IPS-15b (cell line): Measurements from ENCODE around the gene NID1.

Source experiments
- H3K27me3 ChIP-seq: one replicate; pipeline ENCODE4 v1.6.1; 2013; ENCODE audit warnings: low read length; ENCODE audit not compliant: control insufficient read depth, insufficient read depth
- H3K36me3 ChIP-seq: one replicate; pipeline ENCODE4 v1.6.1; 2013; ENCODE audit warnings: low read length; ENCODE audit not compliant: control insufficient read depth, insufficient read depth
- H3K4me1 ChIP-seq: one replicate; pipeline ENCODE4 v1.6.1; 2013; ENCODE audit warnings: mild to moderate bottlenecking, low read length; ENCODE audit not compliant: control insufficient read depth, insufficient read depth
- H3K4me3 ChIP-seq: one replicate; pipeline ENCODE4 v1.5.1; 2013; ENCODE audit warnings: low read depth, low read length
- H3K9ac ChIP-seq: one replicate; pipeline ENCODE4 v1.6.1; 2013; ENCODE audit warnings: low read depth, mild to moderate bottlenecking, low read length
- H3K9me3 ChIP-seq: one replicate; pipeline ENCODE4 v1.6.1; 2013; ENCODE audit warnings: mild to moderate bottlenecking, low read length; ENCODE audit not compliant: control insufficient read depth, insufficient read depth

NID1 gene

DNA sequence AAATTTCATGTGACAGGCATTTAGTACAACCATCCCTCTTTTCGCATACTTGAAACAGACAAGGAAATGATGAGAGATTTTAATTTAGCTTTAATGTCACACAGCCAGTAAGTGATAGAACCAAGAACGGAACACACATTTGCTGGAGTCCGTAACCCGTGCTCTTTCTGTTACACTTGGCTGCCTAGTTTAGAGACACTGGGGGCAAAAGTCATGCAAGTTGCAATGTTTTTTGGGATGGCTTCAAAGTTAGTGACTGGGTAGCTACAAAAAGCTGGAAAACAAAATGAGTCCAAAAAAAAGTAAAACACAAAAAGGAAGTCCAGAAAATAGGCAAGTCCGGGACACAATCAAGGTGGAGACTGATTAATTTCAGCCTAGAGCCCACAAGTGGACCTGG, 5.9 kb downstream of the NID1 start:
- no peaks in the 10 kb centered on the region for H3K9me3 ChIP-seq
- H3K4me1 ChIP-seq, result no peaks in the 10 kb centered on the region
- no peak overlapping the region for H3K4me3 ChIP-seq
- H3K36me3 ChIP-seq, result no peaks in the 10 kb centered on the region
- H3K9ac ChIP-seq, result no peak overlapping the region
- H3K27me3 ChIP-seq, result peaks cover 7% of the 10 kb centered on the region

DNA sequence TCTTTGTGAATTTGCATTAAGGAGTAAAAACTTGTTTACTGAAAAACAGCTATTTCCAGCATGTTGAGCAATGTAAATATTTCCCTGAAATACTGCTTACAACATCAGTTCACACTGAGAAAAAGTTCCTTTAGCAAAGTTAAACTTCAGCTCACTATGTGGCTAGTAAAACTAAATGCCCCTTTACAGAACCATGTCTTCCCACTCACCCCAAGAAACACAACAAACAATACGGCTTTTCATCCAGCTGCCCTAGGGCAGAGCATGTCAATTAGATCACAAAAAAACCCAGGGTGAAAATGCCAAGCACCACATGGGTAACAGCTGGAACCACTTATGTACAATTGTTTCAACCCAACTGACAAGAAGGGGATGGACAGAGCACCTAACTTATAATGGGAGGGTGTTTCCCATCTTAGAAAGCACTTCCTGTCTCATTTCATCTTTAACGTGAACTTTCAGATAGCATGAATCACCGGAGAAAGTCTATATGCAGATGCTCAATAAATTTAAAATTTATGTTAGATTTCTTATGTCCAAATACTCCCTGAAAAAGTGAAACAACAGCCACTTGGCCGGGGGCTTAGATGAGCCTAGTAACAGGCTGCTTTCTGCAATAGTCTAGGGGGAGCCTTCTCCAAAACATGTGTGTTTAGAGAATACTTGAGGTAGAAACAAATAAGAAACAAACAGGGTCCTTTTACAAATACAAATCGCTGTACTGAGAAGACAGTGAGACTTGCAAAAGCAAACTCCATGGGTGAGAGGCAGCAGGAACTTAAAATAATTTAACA, 6.6 kb downstream of the NID1 start:
- Histone ChIP-seq H3K9ac (no peak overlapping the region), H3K4me3 (no peak overlapping the region), H3K27me3 (peaks cover under 1% of the 10 kb centered on the region), H3K9me3 (no peaks in the 10 kb centered on the region), H3K4me1 (no peaks in the 10 kb centered on the region), H3K36me3 (no peaks in the 10 kb centered on the region)

DNA sequence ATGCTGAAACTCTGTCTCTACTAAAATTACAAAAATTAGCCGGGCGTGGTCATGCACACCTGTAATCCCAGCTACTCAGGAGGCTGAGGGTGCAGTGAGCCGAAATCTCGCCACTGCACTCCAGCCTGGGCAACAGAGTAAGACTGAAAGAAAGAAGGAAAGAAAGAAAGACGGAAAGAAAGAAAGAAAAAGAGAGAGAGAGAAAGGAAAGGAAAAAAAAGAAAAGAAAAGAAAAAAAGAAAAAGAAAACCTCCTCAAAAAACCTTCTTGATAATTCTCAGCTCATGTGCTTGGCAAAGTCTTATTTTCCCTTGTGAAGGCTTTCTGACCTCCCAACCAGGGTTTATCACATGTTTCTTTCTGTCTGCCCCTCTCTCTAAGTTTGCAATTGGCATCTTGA, 7.3 kb downstream of the NID1 start:
- Histone ChIP-seq H3K4me1 (no peaks in the 10 kb centered on the region), H3K4me3 (no peak overlapping the region), H3K9me3 (no peaks in the 10 kb centered on the region), H3K9ac (no peak overlapping the region), H3K27me3 (no peaks in the 10 kb centered on the region), H3K36me3 (no peaks in the 10 kb centered on the region)

DNA sequence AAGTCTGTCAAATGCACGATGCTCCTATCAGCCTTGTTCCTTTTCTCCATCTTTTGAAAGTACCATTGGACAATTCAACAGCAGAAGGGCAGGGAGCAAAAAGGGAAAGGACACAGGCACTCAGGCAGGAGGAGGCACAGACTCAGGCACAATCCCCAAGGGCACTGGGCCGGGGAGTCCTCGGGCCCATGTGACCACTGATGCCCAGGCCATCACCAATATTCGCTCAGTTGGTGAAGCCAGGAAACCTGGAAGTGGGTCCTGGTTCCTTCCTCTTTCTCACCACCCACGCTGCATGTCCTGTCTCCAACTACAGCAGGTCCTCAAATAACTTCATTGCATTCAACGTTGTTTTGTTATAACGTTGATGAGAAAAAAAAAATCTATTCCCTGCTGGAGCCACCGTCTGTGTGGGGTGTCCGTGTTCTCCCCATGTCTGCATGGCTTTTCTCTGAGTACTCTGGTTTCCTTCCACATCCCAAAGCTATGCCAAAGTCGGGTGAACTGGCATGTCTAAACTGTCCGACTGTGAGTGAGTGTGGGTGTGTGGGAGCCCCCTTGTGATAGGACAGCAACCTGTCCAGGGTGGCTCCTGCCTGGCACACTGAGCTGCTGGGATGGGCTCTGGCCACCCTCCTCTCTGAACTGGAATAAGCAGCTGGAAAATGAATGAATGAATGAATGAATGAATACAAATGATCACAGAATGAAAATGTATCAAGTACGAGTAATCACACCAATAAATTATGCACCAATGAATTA, 12.5 kb downstream of the NID1 start:
- H3K4me3 ChIP-seq, result no peak overlapping the region
- H3K27me3 ChIP-seq, result no peaks in the 10 kb centered on the region
- no peaks in the 10 kb centered on the region for H3K9me3 ChIP-seq
- H3K9ac ChIP-seq, result no peak overlapping the region
- no peaks in the 10 kb centered on the region for H3K4me1 ChIP-seq
- no peaks in the 10 kb centered on the region for H3K36me3 ChIP-seq

- Histone ChIP-seq H3K9me3 (no peaks in the 10 kb centered on the region), H3K9ac (no peak overlapping the region), H3K36me3 (no peaks in the 10 kb centered on the region), H3K27me3 (no peaks in the 10 kb centered on the region), H3K4me1 (no peaks in the 10 kb centered on the region), H3K4me3 (no peak overlapping the region)
Measured at GRCh38 chr1:236051242-236051791, 13.6 kb downstream of the NID1 start.

GRCh38 chr1:236045771-236046170, 19.1 kb downstream of the NID1 start:
- H3K27me3 ChIP-seq, result no peaks in the 10 kb centered on the region
- H3K36me3 ChIP-seq, result no peaks in the 10 kb centered on the region
- H3K4me3 ChIP-seq, result no peak overlapping the region
- no peaks in the 10 kb centered on the region for H3K4me1 ChIP-seq
- no peak overlapping the region for H3K9ac ChIP-seq
- no peaks in the 10 kb centered on the region for H3K9me3 ChIP-seq

- no peak overlapping the region for H3K9ac ChIP-seq
- H3K9me3 ChIP-seq, result no peaks in the 10 kb centered on the region
- no peaks in the 10 kb centered on the region for H3K4me1 ChIP-seq
- no peak overlapping the region for H3K4me3 ChIP-seq
- no peaks in the 10 kb centered on the region for H3K36me3 ChIP-seq
- no peaks in the 10 kb centered on the region for H3K27me3 ChIP-seq
Measured at GRCh38 chr1:236044341-236044740, 20.5 kb downstream of the NID1 start.

- no peak overlapping the region for H3K9ac ChIP-seq
Measured at GRCh38 chr1:236041631-236042618, 23.0 kb downstream of the NID1 start.

GRCh38 chr1:236039740-236040685, 24.9 kb downstream of the NID1 start:
- H3K4me3 ChIP-seq, result no peak overlapping the region
- H3K4me1 ChIP-seq, result no peaks in the 10 kb centered on the region
- H3K9ac ChIP-seq, result no peak overlapping the region
- H3K36me3 ChIP-seq, result no peaks in the 10 kb centered on the region
- H3K9me3 ChIP-seq, result no peaks in the 10 kb centered on the region
- H3K27me3 ChIP-seq, result no peaks in the 10 kb centered on the region

More at GRCh38 chr1:236041631-236042618, 23.0 kb downstream of the NID1 start:
- no peak overlapping the region for H3K4me3 ChIP-seq
- no peaks in the 10 kb centered on the region for H3K27me3 ChIP-seq
- H3K36me3 ChIP-seq, result no peaks in the 10 kb centered on the region
- no peaks in the 10 kb centered on the region for H3K9me3 ChIP-seq
- no peaks in the 10 kb centered on the region for H3K4me1 ChIP-seq

- Histone ChIP-seq H3K9ac (no peak overlapping the region), H3K36me3 (no peaks in the 10 kb centered on the region), H3K4me1 (no peaks in the 10 kb centered on the region), H3K9me3 (no peaks in the 10 kb centered on the region), H3K27me3 (no peaks in the 10 kb centered on the region), H3K4me3 (no peak overlapping the region)
Measured at GRCh38 chr1:236038034-236038433, 26.9 kb downstream of the NID1 start.
